Kidney epithelial cell (primary cell): ENCODE results near the gene PDZD7. TPM values are rescaled to one million over a fixed set of nuclear protein-coding genes. Genes with fewer than 3 reads are reported as not detected.

Experiments
- DNase-seq: peaks from one replicate; pipeline ENCODE4 v3.0.0-alpha.2; 2010; ENCODE audit warnings: low read depth
- H3K27me3 ChIP-seq: 2 replicates; pipeline ENCODE4 v1.6.0; 2011; ENCODE audit warnings: low read length; ENCODE audit not compliant: control insufficient read depth, insufficient read depth
- H3K36me3 ChIP-seq: 2 replicates; pipeline ENCODE4 v1.5.1; 2011; ENCODE audit warnings: low read length; ENCODE audit not compliant: control insufficient read depth, insufficient read depth
- H3K4me3 ChIP-seq: 2 replicates; pipeline ENCODE4 v1.5.1; 2011; ENCODE audit warnings: low read depth, mild to moderate bottlenecking, control low read depth, low read length
- total RNA-seq: library from RNA; depleted of rRNA; stranded (reverse); fragments of >200 nt; gene quantifications from 2 replicates; pipeline ENCODE4 v1.2.3, GENCODE V29; 2015
- TF ChIP-seq, protein P1 (sequence below): IDR thresholded peaks from 2 replicates; pipeline ENCODE4 v1.5.1; 2011; ENCODE audit warnings: mild to moderate bottlenecking, moderate library complexity, low read length, control low read depth, inconsistent platforms; ENCODE audit not compliant: insufficient read depth, poor library complexity, severe bottlenecking

Gene PDZD7
- total RNA-seq, 1 donor from 2014 or later = 3.5 TPM

DNA sequence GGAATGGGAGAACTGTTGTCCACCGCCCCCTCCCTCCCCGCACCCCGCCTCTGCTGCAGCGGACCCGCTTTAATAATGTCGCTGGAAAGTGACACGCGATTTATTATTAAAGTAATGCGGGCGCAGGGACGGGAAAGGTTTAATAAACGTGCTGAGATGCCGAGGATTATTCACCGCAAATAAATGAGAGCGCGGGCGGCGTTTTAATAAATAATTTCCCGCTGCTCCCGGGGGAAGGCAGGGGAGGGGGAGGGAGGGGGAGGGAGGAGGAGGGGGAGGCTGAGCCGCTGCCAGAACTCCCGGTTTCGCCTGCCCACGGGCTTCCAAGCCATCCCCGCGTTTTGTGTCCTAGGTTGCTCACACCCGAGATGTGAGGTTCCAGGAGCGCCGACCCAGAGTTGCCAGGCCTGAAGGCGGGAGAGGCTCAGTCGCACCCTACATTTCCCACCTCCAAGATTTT lies 36.0 kb upstream of the PDZD7 start:
- H3K27me3 ChIP-seq = peaks cover 7% of the 10 kb centered on the region
- DNase-seq = no peak
- peak overlapping the region; percentile 54 for H3K4me3 ChIP-seq
- H3K36me3 ChIP-seq = no peaks in the 10 kb centered on the region
- TF ChIP-seq, protein P1, sequence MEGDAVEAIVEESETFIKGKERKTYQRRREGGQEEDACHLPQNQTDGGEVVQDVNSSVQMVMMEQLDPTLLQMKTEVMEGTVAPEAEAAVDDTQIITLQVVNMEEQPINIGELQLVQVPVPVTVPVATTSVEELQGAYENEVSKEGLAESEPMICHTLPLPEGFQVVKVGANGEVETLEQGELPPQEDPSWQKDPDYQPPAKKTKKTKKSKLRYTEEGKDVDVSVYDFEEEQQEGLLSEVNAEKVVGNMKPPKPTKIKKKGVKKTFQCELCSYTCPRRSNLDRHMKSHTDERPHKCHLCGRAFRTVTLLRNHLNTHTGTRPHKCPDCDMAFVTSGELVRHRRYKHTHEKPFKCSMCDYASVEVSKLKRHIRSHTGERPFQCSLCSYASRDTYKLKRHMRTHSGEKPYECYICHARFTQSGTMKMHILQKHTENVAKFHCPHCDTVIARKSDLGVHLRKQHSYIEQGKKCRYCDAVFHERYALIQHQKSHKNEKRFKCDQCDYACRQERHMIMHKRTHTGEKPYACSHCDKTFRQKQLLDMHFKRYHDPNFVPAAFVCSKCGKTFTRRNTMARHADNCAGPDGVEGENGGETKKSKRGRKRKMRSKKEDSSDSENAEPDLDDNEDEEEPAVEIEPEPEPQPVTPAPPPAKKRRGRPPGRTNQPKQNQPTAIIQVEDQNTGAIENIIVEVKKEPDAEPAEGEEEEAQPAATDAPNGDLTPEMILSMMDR = no peak

DNA sequence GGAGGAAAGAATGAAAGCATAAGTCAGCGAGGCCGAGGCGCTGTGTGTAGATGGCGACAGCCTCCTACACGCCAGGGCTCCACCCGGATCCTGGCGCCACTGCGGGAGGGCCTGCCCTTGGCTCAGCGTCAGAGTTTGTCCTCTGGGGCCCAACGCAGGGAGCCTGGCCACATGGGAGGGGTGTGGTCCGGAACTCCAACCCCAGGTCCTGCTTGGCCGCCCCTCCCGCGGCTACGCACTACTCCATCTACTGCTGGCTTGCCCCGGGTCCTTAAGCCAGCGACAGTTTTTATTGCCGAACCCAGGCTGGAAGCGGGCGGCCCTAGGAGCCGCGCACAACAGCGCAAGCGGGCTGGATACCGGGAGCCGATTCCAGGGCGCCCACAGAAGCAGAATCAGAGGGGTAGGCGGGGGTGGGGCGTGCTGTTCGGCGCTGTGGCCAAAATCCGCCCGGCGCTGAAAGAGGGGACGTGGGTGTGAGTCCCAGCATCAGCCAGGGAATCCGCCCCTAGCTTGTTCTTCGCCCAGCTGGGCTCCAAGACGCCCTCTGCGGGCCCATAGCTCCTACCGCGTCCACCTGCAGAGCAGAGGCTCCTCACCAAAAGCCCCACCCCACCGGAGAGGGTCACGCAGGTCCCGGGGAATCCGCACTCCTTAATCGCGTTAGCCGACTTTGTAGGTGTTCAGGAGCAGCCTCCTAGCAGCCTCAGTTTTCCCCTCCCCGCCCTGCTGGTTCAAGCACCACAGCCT lies 35.4 kb upstream of the PDZD7 start:
- no peak for DNase-seq
- Histone ChIP-seq H3K27me3 (peaks cover 3% of the 10 kb centered on the region), H3K4me3 (peak overlapping the region; percentile 54), H3K36me3 (no peaks in the 10 kb centered on the region)
- TF ChIP-seq, protein P1 = peak; percentile 59

DNA sequence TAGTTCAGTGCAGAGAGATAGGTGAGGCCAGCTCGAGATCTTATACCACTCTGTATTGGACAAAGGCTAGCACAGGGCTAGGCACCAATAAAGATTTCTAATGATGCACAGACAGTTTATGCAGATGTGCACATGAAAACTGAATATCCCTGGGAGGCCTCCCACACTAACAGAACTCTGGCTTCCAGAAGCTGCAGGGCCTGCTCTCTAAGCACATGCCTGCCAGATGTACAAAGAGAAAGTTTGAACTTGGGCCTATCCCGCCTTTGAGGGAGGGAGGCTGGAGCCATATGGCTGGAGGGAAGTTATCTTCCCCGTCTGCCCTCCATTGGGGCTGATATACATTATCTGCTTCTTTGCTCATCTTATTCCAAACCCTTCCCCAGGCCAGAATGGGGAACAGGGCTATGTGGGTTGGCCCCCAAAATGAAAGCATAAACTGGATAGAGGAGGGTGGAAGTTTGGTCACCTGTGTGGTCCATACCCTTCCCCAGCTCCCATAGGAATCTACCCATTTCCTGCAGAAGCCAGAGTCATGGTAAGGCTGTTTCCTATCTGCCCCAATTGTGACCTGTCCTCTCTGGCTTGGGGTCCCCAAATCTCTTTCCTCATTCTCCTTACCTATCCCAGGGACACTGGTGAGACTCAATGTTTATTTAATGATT lies 34.7 kb upstream of the PDZD7 start:
- H3K27me3 ChIP-seq = peaks cover 3% of the 10 kb centered on the region
- TF ChIP-seq, protein P1 = no peak
- H3K36me3 ChIP-seq = no peaks in the 10 kb centered on the region
- no peak overlapping the region for H3K4me3 ChIP-seq
- DNase-seq = no peak

DNA sequence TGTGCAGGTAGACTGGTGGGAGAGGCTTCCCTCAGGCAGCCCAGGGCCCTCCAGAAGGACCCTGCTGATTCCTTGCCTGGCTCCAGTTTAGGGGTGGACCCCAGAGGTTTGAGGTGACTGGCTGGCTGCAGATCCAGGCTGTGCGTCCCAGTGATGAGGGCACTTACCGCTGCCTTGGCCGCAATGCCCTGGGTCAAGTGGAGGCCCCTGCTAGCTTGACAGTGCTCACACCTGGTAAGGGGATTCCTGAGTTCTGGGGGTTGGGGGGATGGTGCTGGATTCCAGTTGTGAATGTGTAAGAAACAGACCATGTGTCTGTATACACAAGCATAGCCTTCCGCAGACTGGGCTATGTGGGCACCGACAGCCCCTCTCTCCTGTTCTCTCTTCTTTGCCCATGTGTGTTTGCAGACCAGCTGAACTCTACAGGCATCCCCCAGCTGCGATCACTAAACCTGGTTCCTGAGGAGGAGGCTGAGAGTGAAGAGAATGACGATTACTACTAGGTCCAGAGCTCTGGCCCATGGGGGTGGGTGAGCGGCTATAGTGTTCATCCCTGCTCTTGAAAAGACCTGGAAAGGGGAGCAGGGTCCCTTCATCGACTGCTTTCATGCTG lies 33.6 kb upstream of the PDZD7 start:
- Histone ChIP-seq H3K4me3 (no peak overlapping the region), H3K36me3 (no peaks in the 10 kb centered on the region), H3K27me3 (peaks cover 3% of the 10 kb centered on the region)
- no peak for DNase-seq
- TF ChIP-seq, protein P1 = no peak

DNA sequence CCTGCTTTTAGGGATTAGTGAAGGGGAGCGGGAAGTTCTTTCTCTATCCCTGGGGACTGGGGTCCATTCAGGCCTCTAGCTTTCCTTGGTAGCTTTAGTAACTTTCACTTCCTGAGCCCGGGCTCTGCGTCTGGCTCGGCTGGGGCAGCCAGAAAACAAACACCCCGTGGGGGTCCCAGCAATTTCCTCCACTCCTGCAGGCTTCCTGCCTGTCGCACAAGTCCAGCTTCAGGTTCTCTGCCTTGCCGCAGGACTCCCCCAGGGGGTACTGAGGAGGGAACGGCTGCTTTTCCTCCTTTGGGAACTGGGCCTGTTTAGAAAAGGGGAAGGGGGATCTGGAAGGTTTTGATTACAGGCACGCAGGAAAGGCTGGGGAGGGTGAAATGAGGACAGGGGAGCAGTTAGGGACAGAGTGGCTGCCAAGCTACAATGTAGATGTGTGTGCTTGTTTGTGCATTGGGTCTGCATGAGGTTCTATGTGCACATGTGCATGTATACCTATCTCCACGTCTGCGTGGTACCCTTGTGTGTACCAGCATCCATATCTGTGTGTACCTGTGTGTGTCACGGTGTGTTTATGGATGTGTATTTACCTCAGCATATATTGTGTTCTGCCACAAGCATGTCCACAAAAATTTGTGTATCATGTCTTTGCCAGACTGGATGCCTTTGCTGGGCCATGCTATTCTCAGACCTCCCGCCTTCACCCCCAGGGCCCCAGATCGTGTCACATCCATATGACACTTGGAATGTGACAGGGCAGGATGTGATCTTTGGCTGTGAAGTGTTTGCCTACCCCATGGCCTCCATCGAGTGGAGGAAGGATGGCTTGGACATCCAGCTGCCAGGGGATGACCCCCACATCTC lies 32.9 kb upstream of the PDZD7 start:
- Histone ChIP-seq H3K36me3 (no peaks in the 10 kb centered on the region), H3K27me3 (peaks cover 3% of the 10 kb centered on the region), H3K4me3 (no peak overlapping the region)
- TF ChIP-seq, protein P1 = no peak
- no peak for DNase-seq
